ENCODE measurements around the gene SCN3B.
A peak's percentile ranks its signal among the peaks of the same experiment; 100 is the strongest.

SCN3B gene

DNA sequence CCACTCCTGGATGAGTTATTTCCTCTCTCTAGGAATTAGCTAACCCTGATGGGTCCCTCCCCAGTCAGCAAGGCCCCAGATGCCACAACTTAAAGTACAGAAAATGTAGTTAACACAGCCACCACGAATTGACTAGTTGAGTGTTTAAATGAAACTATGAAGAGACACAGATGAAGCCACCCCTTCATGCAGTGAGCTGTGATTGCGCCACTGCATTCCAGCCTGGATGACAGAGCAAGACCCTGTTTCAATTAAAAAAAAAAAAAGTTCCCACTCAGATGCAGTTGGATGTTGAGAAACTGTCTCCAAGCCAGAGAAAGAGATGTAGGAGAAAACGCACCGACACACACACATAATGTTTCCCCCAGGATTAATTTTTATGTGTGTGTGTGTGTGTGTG, 53.3 kb downstream of the SCN3B start:
- no peak for TF ChIP-seq ZFX (IDR thresholded peaks at IDR 0.05; ENCODE audit: borderline replicate concordance)
- TF ChIP-seq, protein P1, sequence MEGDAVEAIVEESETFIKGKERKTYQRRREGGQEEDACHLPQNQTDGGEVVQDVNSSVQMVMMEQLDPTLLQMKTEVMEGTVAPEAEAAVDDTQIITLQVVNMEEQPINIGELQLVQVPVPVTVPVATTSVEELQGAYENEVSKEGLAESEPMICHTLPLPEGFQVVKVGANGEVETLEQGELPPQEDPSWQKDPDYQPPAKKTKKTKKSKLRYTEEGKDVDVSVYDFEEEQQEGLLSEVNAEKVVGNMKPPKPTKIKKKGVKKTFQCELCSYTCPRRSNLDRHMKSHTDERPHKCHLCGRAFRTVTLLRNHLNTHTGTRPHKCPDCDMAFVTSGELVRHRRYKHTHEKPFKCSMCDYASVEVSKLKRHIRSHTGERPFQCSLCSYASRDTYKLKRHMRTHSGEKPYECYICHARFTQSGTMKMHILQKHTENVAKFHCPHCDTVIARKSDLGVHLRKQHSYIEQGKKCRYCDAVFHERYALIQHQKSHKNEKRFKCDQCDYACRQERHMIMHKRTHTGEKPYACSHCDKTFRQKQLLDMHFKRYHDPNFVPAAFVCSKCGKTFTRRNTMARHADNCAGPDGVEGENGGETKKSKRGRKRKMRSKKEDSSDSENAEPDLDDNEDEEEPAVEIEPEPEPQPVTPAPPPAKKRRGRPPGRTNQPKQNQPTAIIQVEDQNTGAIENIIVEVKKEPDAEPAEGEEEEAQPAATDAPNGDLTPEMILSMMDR (IDR thresholded peaks at IDR 0.05), result no peak
- H3K27ac ChIP-seq, result no peak overlapping the region

DNA sequence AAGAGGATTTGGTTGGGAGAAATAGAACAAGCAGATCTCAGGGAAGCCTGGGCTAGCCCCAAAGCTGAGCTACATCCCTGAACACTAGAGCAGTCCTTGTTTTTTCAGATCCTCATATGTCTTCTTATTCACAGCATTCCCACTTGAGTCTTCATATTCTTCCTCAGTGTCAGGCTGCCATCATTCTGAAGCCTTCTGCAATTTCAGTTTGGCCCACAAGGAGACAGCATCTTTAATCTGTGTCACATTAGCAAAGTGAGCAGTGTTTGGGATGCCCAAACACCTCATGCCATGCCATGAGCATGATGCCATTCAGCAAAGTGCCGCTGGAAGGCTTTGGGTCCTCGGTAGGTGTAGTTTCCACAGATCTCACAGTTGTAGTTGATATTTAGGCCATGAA, 56.6 kb downstream of the SCN3B start:
- no peak for TF ChIP-seq ZFX (IDR thresholded peaks at IDR 0.05; ENCODE audit: borderline replicate concordance)
- TF ChIP-seq, protein P1 (IDR thresholded peaks at IDR 0.05), result peak; percentile 14; the same call in 1 of the 2 replicates
- H3K27ac ChIP-seq, result no peak overlapping the region

DNA sequence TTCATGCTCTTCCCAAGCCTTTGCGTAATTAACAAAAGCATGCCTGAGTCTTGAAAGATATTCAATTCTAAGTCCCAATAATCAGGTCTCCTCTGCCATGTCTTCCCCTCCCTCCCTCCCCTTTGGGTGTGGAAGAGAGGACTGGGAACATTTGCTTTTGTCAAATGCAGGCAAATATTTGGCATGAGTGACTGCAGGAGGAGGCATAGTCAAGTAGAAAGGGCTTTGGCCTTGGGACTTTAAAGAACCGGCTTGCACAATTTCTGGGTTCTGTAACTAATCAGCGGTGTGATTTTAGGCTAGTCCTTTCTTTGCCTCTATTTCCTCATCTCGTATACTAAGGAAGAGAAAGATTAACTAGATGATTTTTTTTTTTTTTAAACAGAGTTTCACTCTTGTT, 59.5 kb downstream of the SCN3B start:
- no peak overlapping the region for H3K27ac ChIP-seq
- TF ChIP-seq, protein P1 (IDR thresholded peaks at IDR 0.05), result no peak
- no peak for TF ChIP-seq ZFX (IDR thresholded peaks at IDR 0.05; ENCODE audit: borderline replicate concordance)

DNA sequence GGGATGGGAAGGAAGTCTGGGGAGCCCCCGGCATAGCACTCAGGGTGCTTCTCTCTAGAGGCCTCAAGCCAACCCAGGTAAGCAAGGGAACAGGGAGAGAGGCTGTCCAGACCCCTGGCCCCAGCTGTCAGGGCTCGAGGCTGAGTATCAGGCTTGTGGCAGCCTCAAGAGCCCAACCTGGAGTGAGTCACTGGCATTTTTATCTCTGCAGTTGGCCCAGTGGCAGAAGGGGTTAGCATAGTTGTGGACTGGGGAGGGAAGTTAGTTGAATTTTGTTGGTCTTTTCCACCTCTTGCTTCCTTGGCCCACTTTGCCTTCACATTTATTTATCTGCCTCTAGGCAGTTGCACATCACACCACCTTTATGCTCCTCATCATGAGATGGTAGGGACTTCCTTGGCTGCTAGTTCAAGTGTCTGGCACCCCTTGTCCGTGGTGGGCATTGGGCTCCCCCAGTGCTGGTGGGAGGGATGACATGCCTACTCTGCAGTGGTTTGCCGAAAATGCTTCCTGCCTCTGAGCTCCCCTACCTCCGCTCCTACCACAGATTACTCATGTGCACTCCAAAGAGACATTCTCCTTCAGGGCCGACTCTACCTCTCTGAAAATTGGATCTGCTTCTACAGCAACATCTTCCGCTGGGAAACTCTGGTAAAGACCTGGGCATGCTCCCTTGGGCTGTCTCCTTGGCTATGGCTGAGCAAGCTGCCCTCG, 60.1 kb downstream of the SCN3B start:
- TF ChIP-seq, protein P1 (IDR thresholded peaks at IDR 0.05), result no peak

DNA sequence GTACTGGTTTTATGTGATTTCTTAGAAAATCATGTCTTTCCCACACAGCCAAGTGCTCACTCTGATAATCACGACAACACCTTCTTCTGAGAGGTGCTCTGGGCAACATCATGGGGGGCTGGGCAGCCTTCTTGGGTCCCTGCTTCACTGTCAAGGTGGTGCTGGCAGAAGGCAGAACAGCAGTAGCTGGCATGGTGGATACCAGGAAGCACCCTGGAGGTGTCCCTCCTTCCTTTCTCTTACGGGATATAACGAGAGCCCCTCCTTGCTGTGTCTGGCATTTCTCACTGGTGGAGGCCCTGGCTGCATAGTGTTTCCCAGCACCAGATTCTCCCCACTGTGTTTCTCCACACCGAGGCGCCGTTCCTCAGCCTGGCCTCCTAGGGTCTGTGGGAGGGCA, 60.9 kb downstream of the SCN3B start:
- H3K27ac ChIP-seq, result no peak overlapping the region
- TF ChIP-seq, protein P1 (IDR thresholded peaks at IDR 0.05), result no peak
- no peak for TF ChIP-seq ZFX (IDR thresholded peaks at IDR 0.05; ENCODE audit: borderline replicate concordance)

More for the DNA sequence above, 60.1 kb downstream of the SCN3B start:
- H3K27ac ChIP-seq, result no peak overlapping the region

DNA sequence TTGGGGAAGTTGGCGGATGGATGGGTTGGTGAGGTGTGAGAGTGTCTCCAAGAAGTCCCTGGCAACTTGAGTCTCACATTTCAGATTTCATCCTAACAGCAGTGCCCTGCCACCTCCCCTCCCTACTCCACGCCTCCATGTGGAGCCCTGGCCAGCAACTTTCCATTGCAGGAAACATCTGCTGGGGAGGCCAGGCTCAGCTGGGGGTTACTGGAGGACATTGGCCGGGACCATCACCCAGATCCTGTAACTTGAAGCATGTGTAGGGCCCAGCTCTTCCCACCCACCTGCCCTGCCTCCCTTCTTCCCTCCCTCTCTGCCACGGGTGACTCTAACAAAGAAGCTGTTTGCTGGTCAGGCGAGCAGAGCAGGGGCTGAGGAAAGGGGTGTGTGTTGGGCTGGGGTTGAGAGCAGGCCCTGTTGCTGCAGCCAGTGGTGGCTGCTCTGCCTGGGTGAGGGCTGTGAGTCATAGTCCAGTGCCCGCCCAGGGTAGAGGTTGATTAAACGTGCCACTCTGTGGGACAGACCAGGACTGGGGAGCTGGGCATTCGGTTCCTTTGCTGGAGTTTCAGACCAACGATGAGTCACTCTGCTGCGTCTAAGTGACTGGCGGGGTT, 64.0 kb downstream of the SCN3B start:
- H3K27ac ChIP-seq, result no peak overlapping the region
- TF ChIP-seq, protein P1 (IDR thresholded peaks at IDR 0.05), result no peak
- TF ChIP-seq ZFX (IDR thresholded peaks at IDR 0.05; ENCODE audit: borderline replicate concordance), result no peak

DNA sequence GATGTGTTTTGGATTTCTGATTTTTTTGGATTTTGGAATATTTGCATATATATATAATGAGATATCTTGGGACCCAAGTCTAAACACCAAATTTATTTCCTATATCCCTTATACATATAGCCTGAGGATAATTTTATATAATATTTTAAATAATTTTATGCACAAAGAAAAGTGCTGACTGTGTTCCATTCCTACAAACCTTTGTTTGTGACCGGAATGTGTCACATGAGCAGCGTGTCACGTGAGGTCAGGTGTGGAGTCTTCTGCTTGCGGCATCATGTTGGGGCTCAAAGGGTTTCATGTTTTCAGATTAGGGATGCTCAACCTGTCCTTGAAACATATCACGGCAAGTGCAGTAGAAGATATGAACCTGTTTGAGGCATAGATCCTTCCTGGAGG, 65.6 kb downstream of the SCN3B start:
- no peak overlapping the region for H3K27ac ChIP-seq
- no peak for TF ChIP-seq ZFX (IDR thresholded peaks at IDR 0.05; ENCODE audit: borderline replicate concordance)
- TF ChIP-seq, protein P1 (IDR thresholded peaks at IDR 0.05), result no peak
